GM19324 (cell line): ENCODE measurements around the gene CEP85.

ENCODE experiments used
- ATAC-seq: cut with Tn5 transposase; IDR thresholded peaks from one replicate; pipeline ENCODE4 v1.9.1; 2021; ENCODE audit warnings: mild to moderate bottlenecking, moderate library complexity; ENCODE audit not compliant: unreplicated experiment, low FRiP score

CEP85 gene

GRCh38 chr1:26233903-26234643 lies at the start of gene CEP85:
CEP85 (plus strand) TSS chr1:26234200; CDS start chr1:26239784, 5,584 bp downstream.
- ATAC-seq, result peak; percentile 94

GRCh38 chr1:26184883-26185282 lies 49.1 kb upstream of the CEP85 start:
- ATAC-seq, result no peak

GRCh38 chr1:26187882-26188281 lies 46.1 kb upstream of the CEP85 start:
- no peak for ATAC-seq

GRCh38 chr1:26188477-26188876 lies 45.5 kb upstream of the CEP85 start:
- ATAC-seq, result no peak

GRCh38 chr1:26189331-26189730 lies 44.7 kb upstream of the CEP85 start:
- no peak for ATAC-seq

GRCh38 chr1:26189751-26190275 lies 44.2 kb upstream of the CEP85 start:
- ATAC-seq, result no peak

- no peak for ATAC-seq
Observed at GRCh38 chr1:26190373-26190987, 43.5 kb upstream of the CEP85 start, which contains the start of gene CATSPER4. CATSPER4 (plus strand) TSS chr1:26190602; CDS start chr1:26190628, 26 bp downstream.

GRCh38 chr1:26191739-26192138 lies 42.3 kb upstream of the CEP85 start:
- no peak for ATAC-seq

GRCh38 chr1:26195805-26196204 lies 38.2 kb upstream of the CEP85 start:
- ATAC-seq, result no peak

- ATAC-seq, result no peak
Observed at GRCh38 chr1:26197301-26197700, 36.7 kb upstream of the CEP85 start.

- ATAC-seq, result no peak
Observed at GRCh38 chr1:26197813-26198212, 36.2 kb upstream of the CEP85 start.

- no peak for ATAC-seq
Observed at GRCh38 chr1:26200413-26200812, 33.6 kb upstream of the CEP85 start.

- ATAC-seq, result no peak
Observed at GRCh38 chr1:26203642-26204318, 30.2 kb upstream of the CEP85 start.

GRCh38 chr1:26210147-26210870 lies 23.7 kb upstream of the CEP85 start:
- no peak for ATAC-seq

- ATAC-seq, result no peak
Observed at GRCh38 chr1:26212726-26213125, 21.3 kb upstream of the CEP85 start.

GRCh38 chr1:26213335-26213905 lies 20.6 kb upstream of the CEP85 start:
- no peak for ATAC-seq

GRCh38 chr1:26215246-26215645 lies 18.8 kb upstream of the CEP85 start:
- no peak for ATAC-seq

- ATAC-seq, result no peak
Observed at GRCh38 chr1:26218906-26219494, 15.0 kb upstream of the CEP85 start.

- ATAC-seq, result no peak
Observed at GRCh38 chr1:26220199-26220912, 13.6 kb upstream of the CEP85 start.
